ENCODE results near the gene HS3ST6. TPM values are rescaled to one million over a fixed set of nuclear protein-coding genes. Genes with fewer than 3 reads are reported as not detected.

The HS3ST6 gene
- total RNA-seq, 1 experiment from 2014 or later, result not detected

DNA sequence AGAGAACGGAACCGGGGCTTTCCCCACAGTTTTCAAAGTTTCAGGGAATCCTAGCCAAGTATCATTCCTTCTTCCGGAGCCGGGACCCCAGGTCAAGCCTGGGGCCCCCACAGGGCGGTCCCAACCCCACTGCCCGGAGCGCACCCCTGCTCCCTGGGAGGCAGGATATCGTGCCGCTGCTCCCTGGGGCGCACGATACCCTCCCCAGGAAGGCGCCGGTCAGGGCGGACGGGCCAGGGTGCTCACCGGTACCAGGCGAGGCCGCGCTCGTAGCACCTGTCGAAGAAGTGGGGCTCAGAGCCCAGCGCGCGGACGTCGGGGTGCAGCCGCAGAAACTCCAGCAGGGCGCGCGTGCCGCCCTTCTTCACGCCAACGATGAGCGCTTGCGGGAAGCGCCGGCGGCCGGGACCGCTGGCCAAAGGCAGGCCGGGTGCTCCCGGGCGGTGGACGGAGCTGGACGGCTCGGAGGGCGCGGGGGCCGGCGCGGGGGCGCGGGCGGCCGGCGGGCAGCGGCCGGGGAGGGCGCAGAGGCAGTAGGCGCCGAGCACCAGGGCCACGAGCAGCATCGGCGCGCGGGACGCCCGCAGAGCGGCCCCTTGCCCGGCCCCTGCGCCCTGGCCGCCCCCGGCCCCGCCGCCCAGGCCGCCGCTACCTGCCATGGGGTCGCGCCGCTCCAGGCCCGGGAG lies 407 bp downstream of the HS3ST6 start:
- H3K9ac ChIP-seq (ENCODE audit: low read length), result no peak overlapping the region
- no peaks in the 10 kb centered on the region for H3K27me3 ChIP-seq (ENCODE audit: insufficient read depth, low read length)
- H3K79me2 ChIP-seq (ENCODE audit: insufficient read depth, low read length), result no peaks in the 10 kb centered on the region
- no peaks in the 10 kb centered on the region for H4K20me1 ChIP-seq (ENCODE audit: insufficient read depth)
- intact Hi-C loops (cut with micrococcal nuclease), result no loop called here
- H3K4me1 ChIP-seq (ENCODE audit: control insufficient read depth in 1 of 2, insufficient read depth in 2 of 2, low read length in 2 of 2), result peaks cover 17 to 27% of the 10 kb centered on the region in 2 experiments
- H3K36me3 ChIP-seq (ENCODE audit: control insufficient read depth in 1 of 2, insufficient read depth in 2 of 2, low read length in 2 of 2), result no peaks in the 10 kb centered on the region
- no peak overlapping the region for H3K4me3 ChIP-seq (replicated peaks in 1 of 2; ENCODE audit: low read depth in 1 of 2, low read length in 2 of 2)
- ChIA-PET POLR2A (no interaction called here), CTCF (no interaction called here), RAD21 (ENCODE audit: low non-redundant PET in 1 of 2, low total read pairs in 2 of 2, uncharacterized antibody in 2 of 2, unreplicated experiment in 2 of 2) (no interaction called here)
- TF ChIP-seq POLR2A (IDR thresholded peaks at IDR 0.05; ENCODE audit: borderline replicate concordance, extremely low read depth, insufficient read depth, insufficient read length), result no peak
- TF ChIP-seq TCF7L2 (IDR thresholded peaks at IDR 0.05; ENCODE audit: borderline replicate concordance, extremely low read depth, insufficient read depth, insufficient read length), result no peak
- TF ChIP-seq ZFX (IDR thresholded peaks at IDR 0.05), result no peak
- TF ChIP-seq SRF (IDR thresholded peaks at IDR 0.05; ENCODE audit: low read depth), result no peak
- TF ChIP-seq FOSL1 (IDR thresholded peaks at IDR 0.05; ENCODE audit: low read depth), result no peak
- no peak for TF ChIP-seq CEBPB (IDR thresholded peaks at IDR 0.05; ENCODE audit: low read depth)
- no peak for TF ChIP-seq SIN3A (IDR thresholded peaks at IDR 0.05; ENCODE audit: low read depth)
- no peak overlapping the region for H3K27ac ChIP-seq (ENCODE audit: low read depth, low read length)
- ATAC-seq (no peak), DNase-seq (ENCODE audit: low read depth, low spot score) (no peak)
- H2AFZ ChIP-seq (ENCODE audit: low read depth, low read length, poor library complexity, severe bottlenecking), result no peak overlapping the region
- H3K9me2 ChIP-seq (ENCODE audit: insufficient read depth), result no peaks in the 10 kb centered on the region
- H3K4me2 ChIP-seq (ENCODE audit: low read length), result no peak overlapping the region
- no TSS peak for BruUV-seq (replicated peaks)
- no peaks in the 10 kb centered on the region for H3K9me3 ChIP-seq (ENCODE audit: control insufficient read depth in 1 of 2, insufficient read depth in 1 of 2, low read depth in 1 of 2, low read length in 2 of 2)

DNA sequence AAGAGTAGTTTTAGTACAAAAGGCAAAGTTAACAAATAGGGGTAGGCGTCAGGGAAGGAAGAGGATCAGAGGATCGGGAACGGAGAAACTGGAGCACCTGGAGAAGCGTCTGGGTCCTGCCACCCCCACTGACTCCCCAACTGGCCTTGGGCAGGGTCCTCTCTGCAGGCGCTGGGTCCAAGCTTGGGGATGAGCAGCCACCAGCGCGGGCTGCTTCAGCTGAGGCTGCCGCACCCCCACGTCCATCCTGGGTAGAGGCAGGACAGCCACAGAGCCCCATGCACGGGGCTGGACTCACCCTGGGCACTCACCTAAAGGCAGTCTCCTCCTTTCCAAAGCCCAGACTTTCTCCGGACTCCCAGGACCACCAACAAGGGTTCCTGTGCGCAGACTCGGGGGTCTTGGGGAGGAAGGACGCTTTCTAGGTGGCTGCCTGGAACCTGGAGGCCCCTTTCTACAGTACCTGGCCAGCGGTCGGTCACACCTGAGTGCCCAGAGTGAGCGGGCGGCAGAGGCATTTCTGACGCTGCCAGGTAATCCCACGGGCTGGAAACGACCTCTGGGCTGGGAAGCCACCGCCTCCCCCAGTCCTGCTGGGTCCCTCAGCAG lies 1.1 kb downstream of the HS3ST6 start:
- intact Hi-C loops (cut with micrococcal nuclease), result no loop called here
- ChIA-PET POLR2A (no interaction called here), CTCF (no interaction called here)
- no peak for TF ChIP-seq ELF1 (IDR thresholded peaks at IDR 0.05; ENCODE audit: borderline replicate concordance, low read depth)
- TF ChIP-seq, protein P1, sequence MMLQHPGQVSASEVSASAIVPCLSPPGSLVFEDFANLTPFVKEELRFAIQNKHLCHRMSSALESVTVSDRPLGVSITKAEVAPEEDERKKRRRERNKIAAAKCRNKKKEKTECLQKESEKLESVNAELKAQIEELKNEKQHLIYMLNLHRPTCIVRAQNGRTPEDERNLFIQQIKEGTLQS (IDR thresholded peaks at IDR 0.05), result no peak
- TF ChIP-seq ZNF274 (IDR thresholded peaks at IDR 0.05; ENCODE audit: low read depth, low read length), result no peak
- TF ChIP-seq YY1 (IDR thresholded peaks at IDR 0.05; ENCODE audit: extremely low read depth, insufficient replicate concordance, low read depth, low read length), result no peak
- no peak for TF ChIP-seq EZH2 (IDR thresholded peaks at IDR 0.05)
- TF ChIP-seq CEBPB (IDR thresholded peaks at IDR 0.05; ENCODE audit: low read depth), result no peak
- no peak for TF ChIP-seq SRF (IDR thresholded peaks at IDR 0.05; ENCODE audit: low read depth)
- TF ChIP-seq, protein P2, sequence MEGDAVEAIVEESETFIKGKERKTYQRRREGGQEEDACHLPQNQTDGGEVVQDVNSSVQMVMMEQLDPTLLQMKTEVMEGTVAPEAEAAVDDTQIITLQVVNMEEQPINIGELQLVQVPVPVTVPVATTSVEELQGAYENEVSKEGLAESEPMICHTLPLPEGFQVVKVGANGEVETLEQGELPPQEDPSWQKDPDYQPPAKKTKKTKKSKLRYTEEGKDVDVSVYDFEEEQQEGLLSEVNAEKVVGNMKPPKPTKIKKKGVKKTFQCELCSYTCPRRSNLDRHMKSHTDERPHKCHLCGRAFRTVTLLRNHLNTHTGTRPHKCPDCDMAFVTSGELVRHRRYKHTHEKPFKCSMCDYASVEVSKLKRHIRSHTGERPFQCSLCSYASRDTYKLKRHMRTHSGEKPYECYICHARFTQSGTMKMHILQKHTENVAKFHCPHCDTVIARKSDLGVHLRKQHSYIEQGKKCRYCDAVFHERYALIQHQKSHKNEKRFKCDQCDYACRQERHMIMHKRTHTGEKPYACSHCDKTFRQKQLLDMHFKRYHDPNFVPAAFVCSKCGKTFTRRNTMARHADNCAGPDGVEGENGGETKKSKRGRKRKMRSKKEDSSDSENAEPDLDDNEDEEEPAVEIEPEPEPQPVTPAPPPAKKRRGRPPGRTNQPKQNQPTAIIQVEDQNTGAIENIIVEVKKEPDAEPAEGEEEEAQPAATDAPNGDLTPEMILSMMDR (IDR thresholded peaks at IDR 0.05 in 2 of 3, conservative IDR thresholded peaks at IDR 0.05 in 1 of 3; ENCODE audit: borderline replicate concordance in 1 of 3, insufficient read depth in 1 of 3, low read depth in 2 of 3, low read length in 2 of 3), result no peak
- no peak for TF ChIP-seq EZH2phosphoT487 (IDR thresholded peaks at IDR 0.05; ENCODE audit: borderline replicate concordance)
- no peak for TF ChIP-seq EGR1 (IDR thresholded peaks at IDR 0.05; ENCODE audit: low read depth)
- TF ChIP-seq, protein P3, sequence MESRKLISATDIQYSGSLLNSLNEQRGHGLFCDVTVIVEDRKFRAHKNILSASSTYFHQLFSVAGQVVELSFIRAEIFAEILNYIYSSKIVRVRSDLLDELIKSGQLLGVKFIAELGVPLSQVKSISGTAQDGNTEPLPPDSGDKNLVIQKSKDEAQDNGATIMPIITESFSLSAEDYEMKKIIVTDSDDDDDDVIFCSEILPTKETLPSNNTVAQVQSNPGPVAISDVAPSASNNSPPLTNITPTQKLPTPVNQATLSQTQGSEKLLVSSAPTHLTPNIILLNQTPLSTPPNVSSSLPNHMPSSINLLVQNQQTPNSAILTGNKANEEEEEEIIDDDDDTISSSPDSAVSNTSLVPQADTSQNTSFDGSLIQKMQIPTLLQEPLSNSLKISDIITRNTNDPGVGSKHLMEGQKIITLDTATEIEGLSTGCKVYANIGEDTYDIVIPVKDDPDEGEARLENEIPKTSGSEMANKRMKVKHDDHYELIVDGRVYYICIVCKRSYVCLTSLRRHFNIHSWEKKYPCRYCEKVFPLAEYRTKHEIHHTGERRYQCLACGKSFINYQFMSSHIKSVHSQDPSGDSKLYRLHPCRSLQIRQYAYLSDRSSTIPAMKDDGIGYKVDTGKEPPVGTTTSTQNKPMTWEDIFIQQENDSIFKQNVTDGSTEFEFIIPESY (IDR thresholded peaks at IDR 0.05; ENCODE audit: extremely low read depth, insufficient replicate concordance, low read length), result no peak
- no peak for TF ChIP-seq CBX3 (IDR thresholded peaks at IDR 0.05; ENCODE audit: low read depth)

More for the DNA sequence above, 1.1 kb downstream of the HS3ST6 start:
- no peaks in the 10 kb centered on the region for H3K36me3 ChIP-seq (ENCODE audit: control insufficient read depth in 1 of 2, insufficient read depth in 2 of 2, low read length in 2 of 2)
- no TSS peak for BruUV-seq (replicated peaks)
- no peaks in the 10 kb centered on the region for H3K79me2 ChIP-seq (ENCODE audit: insufficient read depth, low read length)
- H3K4me3 ChIP-seq (replicated peaks in 1 of 2; ENCODE audit: low read depth in 1 of 2, low read length in 2 of 2), result no peak overlapping the region
- H3K27me3 ChIP-seq (ENCODE audit: insufficient read depth, low read length), result no peaks in the 10 kb centered on the region
- no peaks in the 10 kb centered on the region for H3K9me3 ChIP-seq (ENCODE audit: control insufficient read depth in 1 of 2, insufficient read depth in 1 of 2, low read depth in 1 of 2, low read length in 2 of 2)
- H3K9ac ChIP-seq (ENCODE audit: low read length), result no peak overlapping the region
- H3K4me2 ChIP-seq (ENCODE audit: low read length), result no peak overlapping the region
- no peaks in the 10 kb centered on the region for H3K9me2 ChIP-seq (ENCODE audit: insufficient read depth)
- peaks cover 16 to 23% of the 10 kb centered on the region in 2 experiments for H3K4me1 ChIP-seq (ENCODE audit: control insufficient read depth in 1 of 2, insufficient read depth in 2 of 2, low read length in 2 of 2)
- RAD21 ChIA-PET (ENCODE audit: low non-redundant PET in 1 of 2, low total read pairs in 2 of 2, uncharacterized antibody in 2 of 2, unreplicated experiment in 2 of 2), result no interaction called here
- H2AFZ ChIP-seq (ENCODE audit: low read depth, low read length, poor library complexity, severe bottlenecking), result no peak overlapping the region
- ATAC-seq, result no peak
- no peak for DNase-seq (ENCODE audit: low read depth, low spot score)
- no peak overlapping the region for H3K27ac ChIP-seq (ENCODE audit: low read depth, low read length)
- H4K20me1 ChIP-seq (ENCODE audit: insufficient read depth), result no peaks in the 10 kb centered on the region
